ENCODE data around the gene TMEM97.
A peak's percentile ranks its signal among the peaks of the same experiment; 100 is the strongest.

The TMEM97 gene

DNA sequence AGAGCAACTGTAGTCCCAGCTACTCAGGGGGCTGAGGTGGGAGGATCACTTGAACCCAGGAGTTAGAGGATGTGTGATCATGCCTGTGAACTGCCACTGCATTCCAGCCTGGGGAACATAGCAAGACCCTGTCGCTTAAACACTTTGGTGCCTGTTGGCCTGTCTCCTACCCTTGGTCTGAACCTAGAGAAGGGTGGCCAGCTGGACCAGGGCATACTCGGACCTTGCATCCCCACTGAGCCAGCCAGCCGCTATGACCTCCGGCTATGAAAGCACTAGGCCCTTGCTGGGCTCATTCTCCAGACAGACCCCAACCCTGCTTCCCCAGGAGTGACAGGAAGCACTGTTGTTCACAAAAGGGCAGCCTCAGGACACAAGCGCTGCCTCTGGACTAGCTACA is 11.7 kb downstream of the TMEM97 start:
- no peak for TF ChIP-seq POLR2AphosphoS5 (IDR thresholded peaks at IDR 0.05; ENCODE audit: low read depth)
- TF ChIP-seq, protein P1, sequence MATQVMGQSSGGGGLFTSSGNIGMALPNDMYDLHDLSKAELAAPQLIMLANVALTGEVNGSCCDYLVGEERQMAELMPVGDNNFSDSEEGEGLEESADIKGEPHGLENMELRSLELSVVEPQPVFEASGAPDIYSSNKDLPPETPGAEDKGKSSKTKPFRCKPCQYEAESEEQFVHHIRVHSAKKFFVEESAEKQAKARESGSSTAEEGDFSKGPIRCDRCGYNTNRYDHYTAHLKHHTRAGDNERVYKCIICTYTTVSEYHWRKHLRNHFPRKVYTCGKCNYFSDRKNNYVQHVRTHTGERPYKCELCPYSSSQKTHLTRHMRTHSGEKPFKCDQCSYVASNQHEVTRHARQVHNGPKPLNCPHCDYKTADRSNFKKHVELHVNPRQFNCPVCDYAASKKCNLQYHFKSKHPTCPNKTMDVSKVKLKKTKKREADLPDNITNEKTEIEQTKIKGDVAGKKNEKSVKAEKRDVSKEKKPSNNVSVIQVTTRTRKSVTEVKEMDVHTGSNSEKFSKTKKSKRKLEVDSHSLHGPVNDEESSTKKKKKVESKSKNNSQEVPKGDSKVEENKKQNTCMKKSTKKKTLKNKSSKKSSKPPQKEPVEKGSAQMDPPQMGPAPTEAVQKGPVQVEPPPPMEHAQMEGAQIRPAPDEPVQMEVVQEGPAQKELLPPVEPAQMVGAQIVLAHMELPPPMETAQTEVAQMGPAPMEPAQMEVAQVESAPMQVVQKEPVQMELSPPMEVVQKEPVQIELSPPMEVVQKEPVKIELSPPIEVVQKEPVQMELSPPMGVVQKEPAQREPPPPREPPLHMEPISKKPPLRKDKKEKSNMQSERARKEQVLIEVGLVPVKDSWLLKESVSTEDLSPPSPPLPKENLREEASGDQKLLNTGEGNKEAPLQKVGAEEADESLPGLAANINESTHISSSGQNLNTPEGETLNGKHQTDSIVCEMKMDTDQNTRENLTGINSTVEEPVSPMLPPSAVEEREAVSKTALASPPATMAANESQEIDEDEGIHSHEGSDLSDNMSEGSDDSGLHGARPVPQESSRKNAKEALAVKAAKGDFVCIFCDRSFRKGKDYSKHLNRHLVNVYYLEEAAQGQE (IDR thresholded peaks at IDR 0.05; ENCODE audit: insufficient replicate concordance, low read depth), result no peak
- TF ChIP-seq, protein P2, sequence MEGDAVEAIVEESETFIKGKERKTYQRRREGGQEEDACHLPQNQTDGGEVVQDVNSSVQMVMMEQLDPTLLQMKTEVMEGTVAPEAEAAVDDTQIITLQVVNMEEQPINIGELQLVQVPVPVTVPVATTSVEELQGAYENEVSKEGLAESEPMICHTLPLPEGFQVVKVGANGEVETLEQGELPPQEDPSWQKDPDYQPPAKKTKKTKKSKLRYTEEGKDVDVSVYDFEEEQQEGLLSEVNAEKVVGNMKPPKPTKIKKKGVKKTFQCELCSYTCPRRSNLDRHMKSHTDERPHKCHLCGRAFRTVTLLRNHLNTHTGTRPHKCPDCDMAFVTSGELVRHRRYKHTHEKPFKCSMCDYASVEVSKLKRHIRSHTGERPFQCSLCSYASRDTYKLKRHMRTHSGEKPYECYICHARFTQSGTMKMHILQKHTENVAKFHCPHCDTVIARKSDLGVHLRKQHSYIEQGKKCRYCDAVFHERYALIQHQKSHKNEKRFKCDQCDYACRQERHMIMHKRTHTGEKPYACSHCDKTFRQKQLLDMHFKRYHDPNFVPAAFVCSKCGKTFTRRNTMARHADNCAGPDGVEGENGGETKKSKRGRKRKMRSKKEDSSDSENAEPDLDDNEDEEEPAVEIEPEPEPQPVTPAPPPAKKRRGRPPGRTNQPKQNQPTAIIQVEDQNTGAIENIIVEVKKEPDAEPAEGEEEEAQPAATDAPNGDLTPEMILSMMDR (IDR thresholded peaks at IDR 0.05; ENCODE audit: insufficient read depth, low read length), result no peak
- TF ChIP-seq SPI1 (IDR thresholded peaks at IDR 0.05; ENCODE audit: borderline replicate concordance, low read depth), result no peak
- no peak for TF ChIP-seq GABPA (IDR thresholded peaks at IDR 0.05; ENCODE audit: low read depth)
- Histone ChIP-seq H3K27me3 (ENCODE audit: insufficient read depth, poor library complexity, severe bottlenecking) (no peaks in the 10 kb centered on the region), H3K4me3 (replicated peaks; ENCODE audit: insufficient read depth, low read length) (no peak overlapping the region), H3K27ac (replicated peaks) (no peak overlapping the region)
- DNase-seq (ENCODE audit: low read depth in 1 of 2, low spot score in 1 of 2), result no peak

GRCh38 chr17:28331891-28332420 is 13.0 kb downstream of the TMEM97 start:
- no peak overlapping the region for H3K27ac ChIP-seq (replicated peaks)
- no peaks in the 10 kb centered on the region for H3K27me3 ChIP-seq (ENCODE audit: insufficient read depth, poor library complexity, severe bottlenecking)
- TF ChIP-seq, protein P1 (IDR thresholded peaks at IDR 0.05; ENCODE audit: insufficient replicate concordance, low read depth), result no peak
- TF ChIP-seq POLR2AphosphoS5 (IDR thresholded peaks at IDR 0.05; ENCODE audit: low read depth), result no peak
- H3K4me3 ChIP-seq (replicated peaks; ENCODE audit: insufficient read depth, low read length), result no peak overlapping the region
- DNase-seq (ENCODE audit: low read depth in 1 of 2, low spot score in 1 of 2), result no peak

GRCh38 chr17:28333083-28333746 is 14.2 kb downstream of the TMEM97 start:
- Histone ChIP-seq H3K27ac (replicated peaks) (peak overlapping the region; percentile 69), H3K27me3 (ENCODE audit: insufficient read depth, poor library complexity, severe bottlenecking) (no peaks in the 10 kb centered on the region), H3K4me3 (replicated peaks; ENCODE audit: insufficient read depth, low read length) (no peak overlapping the region)
- TF ChIP-seq SPI1 (IDR thresholded peaks at IDR 0.05; ENCODE audit: borderline replicate concordance, low read depth) (no peak), POLR2AphosphoS5 (IDR thresholded peaks at IDR 0.05; ENCODE audit: low read depth) (no peak), GABPA (IDR thresholded peaks at IDR 0.05; ENCODE audit: low read depth) (no peak)
- TF ChIP-seq, protein P2 (IDR thresholded peaks at IDR 0.05; ENCODE audit: insufficient read depth, low read length), result no peak
- TF ChIP-seq, protein P1 (IDR thresholded peaks at IDR 0.05; ENCODE audit: insufficient replicate concordance, low read depth), result no peak
- DNase-seq (ENCODE audit: low read depth in 1 of 2, low spot score in 1 of 2), result no peak

All from HL-60 (cell line).